Transverse colon (tissue), 4 donors: ENCODE measurements around the gene CAPN5. TPM values are rescaled to one million over a fixed set of nuclear protein-coding genes. Genes with fewer than 3 reads are reported as not detected.

Experiments used
- DNase-seq: peaks from one replicate; pipeline ENCODE4 v3.0.0-alpha.2; 2019
- H3K27ac ChIP-seq, 4 donors: fragments of 200-600 bp; sonication (generic); 2 replicates each; pipeline ENCODE4 v1.5.1; 2016 to 2018; ENCODE audit warnings: inconsistent platforms in 4 of 4
- H3K27me3 ChIP-seq: fragments of 200-600 bp; sonication (generic); 2 replicates; pipeline ENCODE4 v1.5.1; 2017; ENCODE audit warnings: inconsistent platforms
- H3K36me3 ChIP-seq, 4 donors: fragments of 200-600 bp; sonication (generic); 2 replicates each; pipeline ENCODE4 v1.5.1; 2017 to 2019; ENCODE audit warnings: inconsistent platforms in 4 of 4
- H3K4me1 ChIP-seq, 4 donors: fragments of 200-600 bp; sonication (generic); 2 replicates each; pipeline ENCODE4 v1.5.1; 2017 to 2020; ENCODE audit warnings: inconsistent platforms in 4 of 4
- H3K4me3 ChIP-seq, 4 donors: fragments of 200-600 bp; sonication (generic); 1 replicate in 1 of 4; 2 replicates in 3 of 4; pipeline versions ENCODE4 v1.5.1 to v1.6.1; 2017 to 2019; ENCODE audit warnings: inconsistent platforms in 4 of 4
- H3K9me3 ChIP-seq, 2 donors: fragments of 200-600 bp; sonication (generic); 2 replicates each; pipeline ENCODE4 v1.5.1; 2017 to 2019; ENCODE audit warnings: inconsistent platforms in 2 of 2
- EP300 ChIP-seq: sonication (generic); formaldehyde crosslinking; IDR thresholded peaks from one replicate; pipeline ENCODE4 v1.6.1; 2017; ENCODE audit warnings: antibody characterized with exemption, low read depth
- POLR2A ChIP-seq: fragments of 450-650 bp; IDR thresholded peaks from one replicate; pipeline ENCODE4 v1.6.1; 2016; ENCODE audit warnings: antibody characterized with exemption, mild to moderate bottlenecking, moderate library complexity
- POLR2AphosphoS5 ChIP-seq, 3 donors: sonication (generic); formaldehyde crosslinking; IDR thresholded peaks; one replicate each; pipeline ENCODE4 v1.6.1; 2016; ENCODE audit warnings: antibody characterized with exemption in 3 of 3
- WGBS, 2 donors: methylation state at CpG; one replicate each; pipeline ENCODE4 v1.1.5; 2018; ENCODE audit warnings: low coverage in 1 of 2; 5-methylcytosine and 5-hydroxymethylcytosine counted together
- in situ Hi-C, 4 donors: fragments of 200-750 bp; cut with MboI; loops; one replicate each; pipeline versions ENCODE4 v1.15.0 to v1.15.1; 2017; ENCODE audit warnings: low sequenced_read_pairs in 3 of 4, low pct_ligation_motif_present in 1 of 4, low pct_unique_long_range_greater_than_20kb in 1 of 4
- intact Hi-C: fragments of 100-400 bp; cut with DNase I; formaldehyde crosslinking; loops from one replicate; pipeline ENCODE4 v1.15.1; 2023; ENCODE audit warnings: low total_unique reads
- total RNA-seq, 4 donors: library from RNA; depleted of rRNA; stranded (reverse); fragments of >200 nt; gene quantifications; one replicate each; pipeline ENCODE4 v1.1.0, GENCODE V29; 2016
- TF ChIP-seq, protein P1 (sequence below), 5 experiments: fragments of 200-600 bp in 3 of 5; fragments of 450-650 bp in 2 of 5; sonication (generic) in 3 of 5; IDR thresholded peaks; 1 replicate in 2 of 5; 2 replicates in 3 of 5; pipeline ENCODE4 v1.5.1; 2016 to 2017; ENCODE audit warnings: antibody characterized with exemption in 5 of 5, inconsistent platforms in 3 of 5, mild to moderate bottlenecking in 2 of 5, moderate library complexity in 1 of 5

The CAPN5 gene
- total RNA-seq, 4 donors from 2014 or later = 210 to 290 (median 214) TPM

DNA sequence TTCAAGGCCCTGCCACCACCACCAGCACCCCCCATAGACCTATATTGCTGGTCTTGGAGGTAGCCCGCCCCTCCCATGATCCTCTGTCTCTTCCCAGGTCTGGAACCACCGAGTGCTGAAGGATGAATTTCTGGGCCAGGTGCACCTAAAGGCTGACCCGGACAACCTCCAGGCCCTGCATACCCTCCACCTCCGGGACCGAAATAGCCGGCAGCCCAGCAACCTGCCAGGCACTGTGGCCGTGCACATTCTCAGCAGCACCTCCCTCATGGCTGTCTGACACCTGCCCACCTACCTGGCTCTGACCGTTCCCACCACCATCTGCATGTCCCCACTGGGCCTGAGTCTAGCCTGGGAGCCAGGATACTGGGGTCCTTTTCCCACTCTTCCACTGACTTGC, 56.8 kb downstream of the CAPN5 start:
- peaks cover 0 to 27% (median 5%) of the 10 kb centered on the region in 4 donors for H3K36me3 ChIP-seq
- no peaks in the 10 kb centered on the region for H3K9me3 ChIP-seq
- no peaks in the 10 kb centered on the region for H3K27me3 ChIP-seq
- no peak for DNase-seq
- no peak overlapping the region for H3K4me3 ChIP-seq
- in situ Hi-C loops = loop anchor here in 1 of 4 donors (5.0 kb wide), 1 partner anchor 64 kb away; no protein-coding TSS in a partner anchor
- H3K27ac ChIP-seq = no peak overlapping the region
- intact Hi-C loops = loop anchor here (10.0 kb wide), 1 partner anchor 61 kb away; no protein-coding TSS in a partner anchor
- H3K4me1 ChIP-seq = peaks cover 9 to 22% (median 15%) of the 10 kb centered on the region in 4 donors
- 87% methylated on average over 8 of the region's 8 CpGs; no CpG with 5 or more reads in 1 of the 2 donors for WGBS, 2 donors
- TF ChIP-seq POLR2AphosphoS5 (IDR thresholded peaks at IDR 0.05) (no peak), EP300 (no peak), POLR2A (no peak)
- TF ChIP-seq, protein P1, sequence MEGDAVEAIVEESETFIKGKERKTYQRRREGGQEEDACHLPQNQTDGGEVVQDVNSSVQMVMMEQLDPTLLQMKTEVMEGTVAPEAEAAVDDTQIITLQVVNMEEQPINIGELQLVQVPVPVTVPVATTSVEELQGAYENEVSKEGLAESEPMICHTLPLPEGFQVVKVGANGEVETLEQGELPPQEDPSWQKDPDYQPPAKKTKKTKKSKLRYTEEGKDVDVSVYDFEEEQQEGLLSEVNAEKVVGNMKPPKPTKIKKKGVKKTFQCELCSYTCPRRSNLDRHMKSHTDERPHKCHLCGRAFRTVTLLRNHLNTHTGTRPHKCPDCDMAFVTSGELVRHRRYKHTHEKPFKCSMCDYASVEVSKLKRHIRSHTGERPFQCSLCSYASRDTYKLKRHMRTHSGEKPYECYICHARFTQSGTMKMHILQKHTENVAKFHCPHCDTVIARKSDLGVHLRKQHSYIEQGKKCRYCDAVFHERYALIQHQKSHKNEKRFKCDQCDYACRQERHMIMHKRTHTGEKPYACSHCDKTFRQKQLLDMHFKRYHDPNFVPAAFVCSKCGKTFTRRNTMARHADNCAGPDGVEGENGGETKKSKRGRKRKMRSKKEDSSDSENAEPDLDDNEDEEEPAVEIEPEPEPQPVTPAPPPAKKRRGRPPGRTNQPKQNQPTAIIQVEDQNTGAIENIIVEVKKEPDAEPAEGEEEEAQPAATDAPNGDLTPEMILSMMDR (IDR thresholded peaks at IDR 0.05) = no peak

DNA sequence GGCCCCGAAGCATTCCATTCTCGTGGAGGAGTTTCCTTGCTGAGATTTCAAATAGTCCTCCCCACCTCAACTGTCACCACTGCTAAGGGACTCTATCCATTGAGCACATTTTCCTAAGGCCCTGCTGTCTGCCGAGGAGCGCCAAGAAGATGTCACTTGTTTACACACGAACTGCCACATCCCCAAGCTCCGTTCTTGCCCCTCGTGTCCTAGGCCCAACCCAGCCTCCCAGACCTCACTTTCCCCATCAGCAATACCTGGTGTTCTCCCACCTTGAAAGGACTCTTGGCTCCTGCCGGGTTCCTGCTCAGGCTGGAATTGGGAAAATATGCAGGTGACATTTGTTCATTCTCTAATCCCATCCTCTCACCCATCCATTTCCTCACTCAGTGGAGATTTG, 57.3 kb downstream of the CAPN5 start:
- DNase-seq = no peak
- WGBS, 2 donors = 80% methylated on average over 8 of the region's 8 CpGs; no CpG with 5 or more reads in 1 of the 2 donors
- peaks cover 9 to 22% (median 15%) of the 10 kb centered on the region in 4 donors for H3K4me1 ChIP-seq
- H3K27ac ChIP-seq = no peak overlapping the region
- H3K9me3 ChIP-seq = no peaks in the 10 kb centered on the region
- in situ Hi-C loops = loop anchor here in 1 of 4 donors (5.0 kb wide), 1 partner anchor 63 kb away; no protein-coding TSS in a partner anchor
- H3K4me3 ChIP-seq = no peak overlapping the region
- no peaks in the 10 kb centered on the region for H3K27me3 ChIP-seq
- intact Hi-C loops = loop anchor here (10.0 kb wide), 1 partner anchor 61 kb away; no protein-coding TSS in a partner anchor
- TF ChIP-seq EP300 = no peak
- TF ChIP-seq POLR2AphosphoS5 (IDR thresholded peaks at IDR 0.05) = no peak
- no peak for TF ChIP-seq POLR2A
- TF ChIP-seq, protein P1 (IDR thresholded peaks at IDR 0.05) = no peak
- H3K36me3 ChIP-seq = peaks cover 0 to 22% (median 5%) of the 10 kb centered on the region in 4 donors

DNA sequence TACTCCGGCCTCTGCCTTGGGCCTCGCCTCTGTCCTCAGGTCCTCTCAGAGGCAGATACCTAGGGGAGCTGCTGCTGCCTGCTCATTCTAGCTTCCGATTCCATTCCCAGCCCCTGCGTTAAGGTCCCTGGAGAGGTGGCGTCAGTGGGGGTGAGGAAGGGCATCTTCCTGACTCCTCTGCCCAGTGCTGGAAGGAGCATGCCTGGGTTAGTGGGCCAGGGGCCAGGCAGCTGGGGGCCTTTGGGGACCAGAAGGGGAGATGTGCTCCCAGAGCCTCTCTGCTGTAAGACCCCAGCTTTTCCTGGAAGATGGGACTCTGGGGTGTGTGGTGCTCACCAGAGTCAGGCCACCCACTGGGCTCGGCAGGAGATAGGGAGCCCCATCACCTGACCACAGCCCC, 57.7 kb downstream of the CAPN5 start:
- Histone ChIP-seq H3K27me3 (no peaks in the 10 kb centered on the region), H3K36me3 (peaks cover 0 to 22% (median 5%) of the 10 kb centered on the region in 4 donors), H3K9me3 (no peaks in the 10 kb centered on the region), H3K4me1 (peaks cover 9 to 22% (median 15%) of the 10 kb centered on the region in 4 donors), H3K4me3 (no peak overlapping the region), H3K27ac (no peak overlapping the region)
- intact Hi-C loops (loop anchor here (10.0 kb wide), 1 partner anchor 60 kb away; no protein-coding TSS in a partner anchor), in situ Hi-C loops (loop anchor here in 1 of 4 donors (5.0 kb wide), 1 partner anchor 63 kb away; no protein-coding TSS in a partner anchor)
- no peak for TF ChIP-seq POLR2AphosphoS5 (IDR thresholded peaks at IDR 0.05)
- WGBS, 2 donors = 93% methylated on average over 6 of the region's 6 CpGs; no CpG with 5 or more reads in 1 of the 2 donors
- DNase-seq = no peak

DNA sequence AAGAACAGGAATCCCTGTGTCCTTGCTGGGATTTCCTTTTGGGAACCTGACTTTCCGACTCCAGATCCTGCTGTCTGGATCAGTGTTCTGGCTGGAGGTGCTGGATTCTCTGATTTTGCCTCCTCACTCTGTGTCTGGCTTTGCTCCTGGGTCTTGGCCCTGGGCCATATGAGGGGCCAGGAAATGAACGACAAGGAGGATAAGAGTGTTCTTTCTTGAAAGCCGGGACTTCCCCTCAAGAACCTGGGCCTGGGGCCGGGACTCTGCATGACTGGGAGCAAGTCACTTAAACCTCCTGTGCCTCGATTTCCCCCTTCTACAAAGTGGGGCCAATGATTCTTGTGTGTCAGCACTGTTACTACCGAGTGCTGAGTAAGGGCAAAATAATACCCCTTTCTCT, 58.4 kb downstream of the CAPN5 start:
- no peak for DNase-seq
- intact Hi-C loops (loop anchor here (10.0 kb wide), 1 partner anchor 60 kb away; no protein-coding TSS in a partner anchor), in situ Hi-C loops (no loop called here)
- WGBS, 2 donors = 57 to 100% methylated on average over 1 to 6 of the region's 6 CpGs
- Histone ChIP-seq H3K4me1 (peaks cover 9 to 22% (median 15%) of the 10 kb centered on the region in 4 donors), H3K9me3 (no peaks in the 10 kb centered on the region), H3K27ac (no peak overlapping the region), H3K36me3 (peaks cover 0 to 19% (median 5%) of the 10 kb centered on the region in 4 donors), H3K27me3 (no peaks in the 10 kb centered on the region), H3K4me3 (no peak overlapping the region)
- TF ChIP-seq, protein P1 (IDR thresholded peaks at IDR 0.05) = no peak
- TF ChIP-seq POLR2A (no peak), POLR2AphosphoS5 (IDR thresholded peaks at IDR 0.05) (no peak), EP300 (no peak)
